Testis (tissue), 3 donors: Measurements from ENCODE around the gene CD81. TPM values are rescaled to one million over a fixed set of nuclear protein-coding genes. Genes with fewer than 3 reads are reported as not detected.

Source experiments
- DNase-seq: peaks from one replicate; pipeline ENCODE4 v3.0.0-alpha.2; 2019
- H3K27ac ChIP-seq, 2 donors: fragments of 200-600 bp; sonication (generic); one replicate each; pipeline ENCODE4 v1.5.1; 2019
- H3K27me3 ChIP-seq: fragments of 200-600 bp; sonication (generic); one replicate; pipeline ENCODE4 v1.5.1; 2019
- H3K36me3 ChIP-seq: fragments of 200-600 bp; sonication (generic); one replicate; pipeline ENCODE4 v1.5.1; 2017; ENCODE audit warnings: low read depth; ENCODE audit errors: missing control alignments
- H3K4me1 ChIP-seq: fragments of 200-600 bp; sonication (generic); one replicate; pipeline ENCODE4 v1.5.1; 2019
- H3K4me3 ChIP-seq, 2 donors: fragments of 200-600 bp; sonication (generic); one replicate each; pipeline ENCODE4 v1.5.1; 2017 to 2019
- H3K9me3 ChIP-seq: fragments of 200-600 bp; sonication (generic); one replicate; pipeline ENCODE4 v1.5.1; 2017
- POLR2A ChIP-seq: fragments of 450-650 bp; IDR thresholded peaks from one replicate; pipeline ENCODE4 v1.6.1; 2017; ENCODE audit warnings: antibody characterized with exemption, mild to moderate bottlenecking, moderate library complexity
- WGBS, 2 donors: methylation state at CpG; one replicate each; pipeline ENCODE4 v1.1.5; 2018; 5-methylcytosine and 5-hydroxymethylcytosine counted together
- intact Hi-C: fragments of 100-400 bp; cut with DNase I; formaldehyde crosslinking; loops from one replicate; pipeline ENCODE4 v1.15.1; 2023; ENCODE audit warnings: low total_unique reads
- polyA plus RNA-seq: library from polyadenylated mRNA; stranded (reverse); fragments of 350-450 nt; fragmentation: Illumina TruSeq; extraction: RNeasy Lipid Tissue Mini Kit (QIAGEN cat#74804); gene quantifications from one replicate; pipeline ENCODE4 v1.2.3, GENCODE V29; 2014; ENCODE audit warnings: low read depth, low replicate concordance; ENCODE audit not compliant: insufficient read depth
- total RNA-seq, 2 donors: library from RNA; depleted of rRNA; stranded (reverse); fragments of >200 nt; gene quantifications; one replicate each; pipeline ENCODE4 v1.2.3, GENCODE V29; 2016
- TF ChIP-seq, protein P1 (sequence below), 3 experiments: fragments of 450-650 bp in 2 of 3; fragments of 200-600 bp in 1 of 3; sonication (generic) in 1 of 3; IDR thresholded peaks; one replicate each; pipeline ENCODE4 v1.5.1; 2016 to 2019; ENCODE audit warnings: antibody characterized with exemption in 3 of 3, mild to moderate bottlenecking in 2 of 3, moderate library complexity in 1 of 3

CD81 gene
- total and polyA plus RNA-seq, 3 donors from 2014 or later, result 541 to 829 (median 665) TPM

DNA sequence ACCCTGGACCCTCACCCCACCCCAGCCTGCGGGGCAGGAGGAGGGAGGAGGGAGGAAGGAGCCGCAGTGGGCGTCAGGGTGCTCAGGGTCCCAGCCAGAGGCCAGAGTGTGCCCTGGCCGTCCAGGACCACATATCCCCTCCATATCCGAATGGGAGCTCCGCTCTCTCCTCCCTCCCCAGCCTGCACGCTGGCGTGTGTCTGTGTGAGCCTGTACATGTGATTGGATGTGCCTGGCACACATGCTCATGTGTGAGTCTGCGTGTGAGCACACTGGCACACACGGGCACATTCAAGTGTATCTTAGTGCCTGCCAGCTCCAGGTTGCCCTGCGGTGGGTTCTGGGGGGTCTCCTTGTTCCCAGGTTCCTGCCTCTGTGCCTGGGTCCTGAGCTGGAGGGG, 31.6 kb downstream of the CD81 start:
- DNase-seq, result no peak

DNA sequence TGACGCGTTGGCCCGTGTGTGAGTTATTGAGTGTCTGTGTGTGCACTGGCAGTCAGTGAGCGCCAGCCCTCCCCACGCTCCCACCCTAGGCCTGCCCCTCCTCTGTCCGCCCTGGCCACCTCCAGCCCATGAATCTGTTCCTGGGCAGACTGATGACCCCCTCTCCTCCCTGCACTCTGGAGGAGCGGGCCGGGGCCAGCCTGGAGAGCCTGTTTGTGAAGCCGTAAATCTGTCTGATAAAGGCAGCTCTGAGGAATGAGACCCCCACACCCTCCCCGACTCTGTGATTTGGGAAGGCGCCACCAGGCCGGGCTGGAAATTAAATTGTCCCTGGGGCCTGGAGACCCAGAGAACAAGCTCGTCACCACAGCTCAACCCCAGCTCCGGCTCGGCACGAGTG, 32.0 kb downstream of the CD81 start:
- no peaks in the 10 kb centered on the region for H3K4me1 ChIP-seq
- no peak overlapping the region for H3K27ac ChIP-seq
- H3K4me3 ChIP-seq, result no peak overlapping the region
- TF ChIP-seq, protein P1, sequence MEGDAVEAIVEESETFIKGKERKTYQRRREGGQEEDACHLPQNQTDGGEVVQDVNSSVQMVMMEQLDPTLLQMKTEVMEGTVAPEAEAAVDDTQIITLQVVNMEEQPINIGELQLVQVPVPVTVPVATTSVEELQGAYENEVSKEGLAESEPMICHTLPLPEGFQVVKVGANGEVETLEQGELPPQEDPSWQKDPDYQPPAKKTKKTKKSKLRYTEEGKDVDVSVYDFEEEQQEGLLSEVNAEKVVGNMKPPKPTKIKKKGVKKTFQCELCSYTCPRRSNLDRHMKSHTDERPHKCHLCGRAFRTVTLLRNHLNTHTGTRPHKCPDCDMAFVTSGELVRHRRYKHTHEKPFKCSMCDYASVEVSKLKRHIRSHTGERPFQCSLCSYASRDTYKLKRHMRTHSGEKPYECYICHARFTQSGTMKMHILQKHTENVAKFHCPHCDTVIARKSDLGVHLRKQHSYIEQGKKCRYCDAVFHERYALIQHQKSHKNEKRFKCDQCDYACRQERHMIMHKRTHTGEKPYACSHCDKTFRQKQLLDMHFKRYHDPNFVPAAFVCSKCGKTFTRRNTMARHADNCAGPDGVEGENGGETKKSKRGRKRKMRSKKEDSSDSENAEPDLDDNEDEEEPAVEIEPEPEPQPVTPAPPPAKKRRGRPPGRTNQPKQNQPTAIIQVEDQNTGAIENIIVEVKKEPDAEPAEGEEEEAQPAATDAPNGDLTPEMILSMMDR (IDR thresholded peaks at IDR 0.05), result no peak
- TF ChIP-seq POLR2A, result no peak
- H3K9me3 ChIP-seq, result no peaks in the 10 kb centered on the region
- no peak for DNase-seq
- H3K36me3 ChIP-seq, result no peaks in the 10 kb centered on the region
- intact Hi-C loops, result no loop called here
- H3K27me3 ChIP-seq, result no peaks in the 10 kb centered on the region
- 78 to 80% methylated on average over 11 to 16 of the region's 16 CpGs for WGBS, 2 donors

More for the DNA sequence above, 31.6 kb downstream of the CD81 start:
- H3K4me3 ChIP-seq, result no peak overlapping the region
- no peaks in the 10 kb centered on the region for H3K4me1 ChIP-seq
- no peaks in the 10 kb centered on the region for H3K27me3 ChIP-seq
- H3K9me3 ChIP-seq, result no peaks in the 10 kb centered on the region
- TF ChIP-seq, protein P1 (IDR thresholded peaks at IDR 0.05), result no peak
- TF ChIP-seq POLR2A, result no peak
- WGBS, 2 donors, result 68 to 85% methylated on average over 5 to 11 of the region's 11 CpGs
- H3K36me3 ChIP-seq, result no peaks in the 10 kb centered on the region
- H3K27ac ChIP-seq, result no peak overlapping the region
- intact Hi-C loops, result no loop called here

DNA sequence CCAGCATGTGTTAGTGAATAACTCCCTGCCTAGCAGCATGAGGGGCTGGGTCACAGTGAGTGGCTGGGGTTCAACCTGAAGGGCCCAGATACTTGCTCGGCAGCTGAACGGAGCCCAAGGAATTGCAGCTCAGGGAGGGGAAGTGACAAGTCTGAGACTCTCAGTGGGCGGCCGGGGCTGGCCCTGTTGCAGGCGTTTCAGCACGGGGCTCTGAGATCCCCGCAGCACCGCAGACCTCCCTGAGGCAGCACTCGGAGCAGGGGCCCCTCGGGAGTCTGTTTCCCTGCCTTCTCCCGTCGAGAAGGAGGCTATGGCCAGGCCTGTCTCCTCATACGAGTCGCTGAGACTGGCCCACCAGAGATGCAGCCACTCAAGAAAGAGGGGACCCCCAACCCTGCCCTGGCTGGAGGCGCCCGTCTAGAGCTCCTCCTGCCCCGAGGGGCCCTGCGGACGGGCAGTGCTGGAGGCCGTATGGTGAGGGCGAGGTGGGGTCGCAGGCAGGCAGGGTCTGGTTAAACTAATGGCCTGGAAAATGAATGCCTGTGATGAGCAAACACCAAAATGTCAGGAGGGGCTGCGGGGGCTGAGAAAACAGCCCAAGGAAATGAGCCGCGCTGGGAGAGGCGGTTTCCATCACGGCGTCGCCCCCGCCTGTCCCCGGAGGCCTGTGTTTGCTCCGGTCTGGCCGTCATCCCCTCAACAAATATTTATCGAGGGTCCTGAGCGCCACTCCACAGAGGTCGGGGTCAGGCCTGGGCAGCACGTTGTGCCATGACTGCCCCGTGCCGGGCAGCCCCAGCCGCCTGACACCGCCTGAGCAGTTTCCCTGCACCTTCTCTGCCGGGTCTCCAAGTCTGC, 32.7 kb downstream of the CD81 start:
- no peak overlapping the region for H3K27ac ChIP-seq
- H3K36me3 ChIP-seq, result no peaks in the 10 kb centered on the region
- no peaks in the 10 kb centered on the region for H3K27me3 ChIP-seq
- intact Hi-C loops, result loop anchor here (5.0 kb wide), 1 partner anchor 218 kb away; no protein-coding TSS in a partner anchor
- no peaks in the 10 kb centered on the region for H3K4me1 ChIP-seq
- no peak for DNase-seq
- TF ChIP-seq, protein P1 (IDR thresholded peaks at IDR 0.05), result no peak
- no peak for TF ChIP-seq POLR2A
- H3K9me3 ChIP-seq, result no peaks in the 10 kb centered on the region
- WGBS, 2 donors, result 58 to 61% methylated on average over 19 to 42 of the region's 42 CpGs
- no peak overlapping the region for H3K4me3 ChIP-seq

DNA sequence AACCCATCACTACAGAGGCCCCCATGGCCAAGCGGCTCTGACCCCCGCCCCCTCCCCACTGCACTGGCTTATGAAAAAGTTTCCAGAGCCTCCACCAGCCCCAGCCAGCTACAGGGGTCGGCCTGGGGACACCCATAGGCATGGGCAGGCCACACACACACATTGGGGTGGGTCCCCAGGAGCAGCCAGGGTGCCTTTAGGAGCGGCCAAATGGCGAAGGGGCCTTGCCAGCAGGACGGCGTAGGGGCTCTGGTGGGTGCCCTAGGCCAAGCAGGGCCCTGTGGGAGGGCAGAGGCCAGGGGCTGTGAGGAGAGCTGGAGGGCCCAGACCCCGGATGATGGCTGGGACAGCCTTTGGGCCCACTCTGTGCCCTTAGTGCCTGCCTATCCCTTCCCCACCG, 33.5 kb downstream of the CD81 start:
- Histone ChIP-seq H3K27me3 (no peaks in the 10 kb centered on the region), H3K27ac (no peak overlapping the region), H3K9me3 (no peaks in the 10 kb centered on the region), H3K36me3 (no peaks in the 10 kb centered on the region), H3K4me3 (no peak overlapping the region), H3K4me1 (no peaks in the 10 kb centered on the region)
- no peak for DNase-seq
- WGBS, 2 donors, result 83% methylated on average over 9 of the region's 9 CpGs; no CpG with 5 or more reads in 1 of the 2 donors
- intact Hi-C loops, result loop anchor here (5.0 kb wide), 1 partner anchor 218 kb away; no protein-coding TSS in a partner anchor
- TF ChIP-seq, protein P1 (IDR thresholded peaks at IDR 0.05), result no peak
- no peak for TF ChIP-seq POLR2A
